ENCODE measurements around the gene CD83. TPM values are rescaled to one million over a fixed set of nuclear protein-coding genes. Genes with fewer than 3 reads are reported as not detected.

Gene CD83
- total and polyA plus RNA-seq, 9 of the 15 experiments (the other 6 are each of a cell fraction or from before 2014, with no cell fraction given): 2.5 to 4.1 (median 3.4) TPM

GRCh38 chr6:14105547-14105946 lies 12.0 kb upstream of the CD83 start (continued):
- peak; percentile 56; the same call in 1 of the 2 replicates for TF ChIP-seq DDX20 (tag; IDR thresholded peaks at IDR 0.05; ENCODE audit: low read depth)
- TF ChIP-seq CBFA2T2 (conservative IDR thresholded peaks at IDR 0.05): no peak
- TF ChIP-seq ZFP1 (CRISPR knock-in tag; IDR thresholded peaks at IDR 0.05): no peak
- TF ChIP-seq ZNF639 (CRISPR knock-in tag; conservative IDR thresholded peaks at IDR 0.05 in 1 of 2, IDR thresholded peaks at IDR 0.05 in 1 of 2): 0 out of 4 replicates have a peak, but pooled peaks of 1 of the 2 experiments have one; percentile 27
- no peak for TF ChIP-seq NCOA4 (IDR thresholded peaks at IDR 0.05; ENCODE audit: partially characterized antibody)
- TF ChIP-seq MAZ (CRISPR knock-in tag; conservative IDR thresholded peaks at IDR 0.05 in 1 of 2, IDR thresholded peaks at IDR 0.05 in 1 of 2): no peak
- no peak for TF ChIP-seq FOSL1 (tag; conservative IDR thresholded peaks at IDR 0.05)
- no peak for TF ChIP-seq HBP1 (CRISPR knock-in tag; IDR thresholded peaks at IDR 0.05)
- no peak for TF ChIP-seq ARNT (IDR thresholded peaks at IDR 0.05)
- TF ChIP-seq FUS (optimal IDR thresholded peaks at IDR 0.05; ENCODE audit: low read depth, low read length): no peak
- 0 out of 2 replicates have a peak, but pooled peaks have one; percentile 11 for TF ChIP-seq CXXC5 (CRISPR knock-in tag; IDR thresholded peaks at IDR 0.05)
- TF ChIP-seq PTRF (tag; IDR thresholded peaks at IDR 0.05): 0 out of 2 replicates have a peak, but pooled peaks have one; percentile 30
- no peak for TF ChIP-seq E2F6 (IDR thresholded peaks at IDR 0.05; ENCODE audit: borderline replicate concordance in 1 of 2, extremely low read depth in 1 of 2, insufficient read depth in 1 of 2, insufficient read length in 1 of 2, low read depth in 1 of 2, low read length in 1 of 2, poor library complexity in 1 of 2, severe bottlenecking in 1 of 2)
- no peak for TF ChIP-seq RBM34 (IDR thresholded peaks at IDR 0.05; ENCODE audit: borderline replicate concordance, insufficient read depth, low read length)
- no peak for TF ChIP-seq ZBTB8A (IDR thresholded peaks at IDR 0.05; ENCODE audit: partially characterized antibody)
- TF ChIP-seq ZNF3 (CRISPR knock-in tag; IDR thresholded peaks at IDR 0.05): no peak
- no peak for TF ChIP-seq NRF1 (conservative IDR thresholded peaks at IDR 0.05 in 1 of 2, IDR thresholded peaks at IDR 0.05 in 1 of 2)
- 0 out of 2 replicates have a peak, but pooled peaks have one; percentile 44 for TF ChIP-seq HDAC8 (tag; IDR thresholded peaks at IDR 0.05)
- TF ChIP-seq RBM15 (IDR thresholded peaks at IDR 0.05; ENCODE audit: insufficient read depth, low read length): no peak

Measured in K562 (cell line).